NCI-H345 treated with DMSO at 0.1 percent for 48 hours (cell line): Measurements from ENCODE around the gene SLC39A8.
A peak's percentile ranks its signal among the peaks of the same experiment; 100 is the strongest.
"Not testable (repeated sequence)": the region's sequence is repeated elsewhere in the genome, so short reads cannot be mapped to it uniquely, and the experiment has no call there.

ENCODE experiments used
- DNase-seq: peaks from one replicate; lab custom pipeline; 2025; ENCODE audit not compliant: unreplicated experiment; lab: John Stamatoyannopoulos, UW

The SLC39A8 gene

GRCh38 chr4:102302762-102303161, 42.5 kb downstream of the SLC39A8 start:
- no peak for DNase-seq

- DNase-seq = no peak
Observed at GRCh38 chr4:102301167-102301566, 44.1 kb downstream of the SLC39A8 start.

GRCh38 chr4:102299354-102300107, 45.8 kb downstream of the SLC39A8 start:
- DNase-seq = peak; percentile 0

DNA sequence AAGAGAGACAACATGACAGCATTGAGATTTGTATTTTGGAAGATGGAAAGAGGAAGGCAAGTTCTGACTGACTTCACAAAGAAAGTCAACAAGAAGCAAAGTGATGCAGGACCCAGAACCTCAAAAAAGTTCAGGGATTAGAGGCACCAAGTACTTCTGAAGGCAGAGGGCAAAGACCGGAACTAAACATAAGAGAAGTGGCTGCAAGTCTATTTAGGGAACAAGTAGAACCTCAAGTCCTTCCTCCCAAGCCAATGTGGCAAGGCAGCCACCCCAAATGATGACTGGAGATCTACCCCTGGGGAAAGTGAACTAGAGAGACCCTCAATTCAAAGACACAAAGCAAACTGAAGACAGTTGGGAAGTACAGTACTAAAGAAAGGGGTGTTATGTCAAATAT, 46.6 kb downstream of the SLC39A8 start:
- DNase-seq = no peak

GRCh38 chr4:102295153-102295862, 50.0 kb downstream of the SLC39A8 start:
- no peak for DNase-seq

DNA sequence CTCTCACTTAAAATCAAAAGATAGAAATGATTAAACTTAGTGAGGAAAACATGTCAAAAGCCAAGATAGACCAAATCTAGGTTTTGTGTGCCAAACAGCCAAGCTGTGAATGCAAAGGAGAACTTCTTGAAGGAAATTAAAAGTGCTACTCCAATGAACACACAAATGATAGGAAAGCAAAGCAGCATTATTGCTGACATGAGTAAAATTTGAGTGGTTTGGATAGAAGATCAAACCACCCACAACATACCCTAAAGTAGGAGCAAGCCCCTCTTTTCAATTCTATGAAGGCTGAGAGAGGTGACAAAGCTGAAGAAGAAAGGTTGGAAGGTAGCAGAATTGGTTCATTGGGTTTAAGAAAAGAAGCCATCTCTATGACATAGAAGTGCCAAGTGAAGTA, 56.8 kb downstream of the SLC39A8 start:
- no peak for DNase-seq

- no peak for DNase-seq
Observed at GRCh38 chr4:102285831-102286230, 59.5 kb downstream of the SLC39A8 start.

GRCh38 chr4:102281171-102281839, 64.0 kb downstream of the SLC39A8 start:
- no peak for DNase-seq

- not testable (repeated sequence) for DNase-seq
Observed at GRCh38 chr4:102273317-102273716, 72.0 kb downstream of the SLC39A8 start.

GRCh38 chr4:102272318-102272717, 73.0 kb downstream of the SLC39A8 start:
- DNase-seq = no peak

GRCh38 chr4:102268355-102268754, 76.9 kb downstream of the SLC39A8 start:
- DNase-seq = no peak

GRCh38 chr4:102263024-102263787, 82.1 kb downstream of the SLC39A8 start:
- peak; percentile 17 for DNase-seq

- DNase-seq = no peak
Observed at GRCh38 chr4:102259702-102260101, 85.6 kb downstream of the SLC39A8 start.

GRCh38 chr4:102259081-102259480, 86.2 kb downstream of the SLC39A8 start:
- DNase-seq = no peak

- DNase-seq = no peak
Observed at GRCh38 chr4:102256321-102256720, 89.0 kb downstream of the SLC39A8 start.

GRCh38 chr4:102253860-102254259, 91.4 kb downstream of the SLC39A8 start:
- no peak for DNase-seq

DNA sequence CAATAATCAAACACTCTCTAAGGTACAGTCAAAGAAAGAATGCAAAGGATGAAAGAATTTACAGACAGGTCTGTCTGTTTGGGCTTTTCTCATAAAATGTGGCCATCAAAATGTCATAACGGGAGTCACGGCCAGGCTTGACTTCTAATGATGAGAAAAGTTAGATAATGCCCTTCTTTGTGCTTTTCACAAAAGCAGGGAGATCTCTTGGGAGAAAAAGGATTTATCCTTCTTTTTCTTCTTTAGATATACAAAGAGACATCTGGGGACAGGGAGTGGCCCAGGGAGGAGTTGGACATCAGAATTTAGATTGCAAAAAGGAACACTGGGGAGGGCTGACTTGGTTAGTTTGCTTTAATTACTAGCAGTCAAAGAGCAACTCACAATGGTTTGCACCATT, 93.1 kb downstream of the SLC39A8 start:
- DNase-seq = no peak

DNA sequence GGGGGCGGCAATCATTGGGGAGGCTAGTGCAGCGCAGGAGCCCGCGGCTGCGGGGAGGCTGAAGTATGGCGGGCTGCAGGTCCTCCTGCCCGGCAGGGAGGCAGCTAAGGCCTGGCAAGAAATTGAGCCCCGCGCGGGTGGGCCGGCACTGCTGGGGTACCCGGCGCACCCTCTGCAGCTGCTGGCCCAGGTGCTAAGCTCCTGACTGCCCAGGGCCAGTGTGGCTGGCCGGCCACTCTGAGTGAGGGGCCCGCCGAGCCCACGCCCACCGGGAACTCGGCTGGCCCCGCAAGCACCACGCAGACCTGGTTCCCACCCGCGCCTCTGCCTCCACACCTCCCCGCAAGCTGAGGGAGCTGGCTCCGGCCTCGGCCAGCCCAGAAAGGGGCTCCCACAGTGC, 94.9 kb downstream of the SLC39A8 start:
- DNase-seq = no peak

DNA sequence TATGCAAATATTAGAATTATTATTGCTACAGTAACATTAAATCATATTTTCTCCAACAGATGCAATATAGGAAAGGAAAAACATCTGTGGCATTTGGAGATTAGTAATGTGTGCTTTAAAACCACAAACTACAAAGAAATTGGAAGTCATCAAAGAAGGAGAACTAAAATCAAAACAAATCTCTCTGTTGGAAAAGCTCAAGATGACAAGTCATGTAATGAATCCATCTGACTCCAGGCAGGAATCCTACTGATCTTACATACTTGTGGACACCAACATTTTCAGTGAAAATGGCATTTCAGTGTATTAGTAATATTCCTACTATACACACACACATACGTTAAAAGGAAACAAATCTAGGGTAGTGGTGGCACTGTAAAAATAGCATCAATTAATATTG, 98.2 kb downstream of the SLC39A8 start:
- DNase-seq = no peak

DNA sequence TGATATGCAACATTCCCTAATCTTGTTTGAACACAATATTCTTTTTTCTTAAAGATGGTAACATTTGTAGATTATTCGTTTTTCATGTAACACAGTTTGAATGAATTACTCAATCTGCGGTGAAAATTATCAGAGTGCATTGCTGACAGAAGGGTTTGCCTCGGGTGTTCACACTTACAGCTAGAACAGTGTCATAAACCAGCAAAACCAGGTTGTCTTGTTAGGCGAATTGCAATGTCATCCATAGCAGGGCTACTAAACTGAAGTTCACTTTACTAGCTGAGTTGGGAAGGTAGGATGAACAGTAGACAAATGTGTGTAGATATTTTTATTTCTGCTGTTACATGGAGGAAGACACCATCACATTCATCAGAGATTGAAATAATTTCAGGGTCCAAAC, 98.9 kb downstream of the SLC39A8 start:
- DNase-seq = no peak

DNA sequence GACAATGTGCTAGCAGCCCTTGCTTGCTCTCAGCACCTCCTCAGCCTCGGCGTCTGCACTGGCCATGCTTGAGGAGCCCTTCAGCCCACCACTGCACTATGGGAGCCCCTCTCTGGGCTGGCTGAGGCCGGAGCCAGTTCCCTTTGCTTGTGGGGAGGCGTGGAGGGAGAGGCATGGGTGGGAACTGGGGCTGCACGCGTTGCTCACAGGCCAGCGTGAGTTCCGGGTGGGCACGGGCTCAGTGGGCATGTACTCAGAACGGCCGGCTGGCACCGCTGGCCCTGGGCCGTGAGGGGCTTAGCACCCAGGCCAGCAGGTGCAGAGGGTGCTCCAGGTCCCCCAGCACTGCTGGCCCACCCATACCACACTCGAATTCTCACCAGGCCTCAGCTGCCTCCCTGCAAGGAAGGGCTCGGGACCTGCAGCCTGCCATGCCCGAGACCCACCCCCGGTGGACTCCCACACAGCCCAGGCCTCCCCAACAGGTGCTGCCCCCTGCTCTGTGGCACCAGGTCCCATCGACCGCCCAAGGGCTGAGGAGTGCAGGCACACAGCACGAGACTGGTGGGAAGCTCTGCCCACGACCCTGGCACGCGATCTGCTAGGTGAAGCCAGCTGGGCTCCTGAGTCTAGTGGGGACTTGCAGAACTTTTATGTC, 100.3 kb downstream of the SLC39A8 start:
- no peak for DNase-seq
